NCI-H2227 treated with DMSO at 0.1 percent for 48 hours (cell line): ENCODE measurements around the gene TMEM243.
A peak's percentile ranks its signal among the peaks of the same experiment; 100 is the strongest.
"Not testable (repeated sequence)": the region's sequence is repeated elsewhere in the genome, so short reads cannot be mapped to it uniquely, and the experiment has no call there.

Source experiments
- DNase-seq: peaks from one replicate; lab custom pipeline; 2025; lab: John Stamatoyannopoulos, UW

TMEM243 gene, protein sequence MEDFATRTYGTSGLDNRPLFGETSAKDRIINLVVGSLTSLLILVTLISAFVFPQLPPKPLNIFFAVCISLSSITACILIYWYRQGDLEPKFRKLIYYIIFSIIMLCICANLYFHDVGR

DNA sequence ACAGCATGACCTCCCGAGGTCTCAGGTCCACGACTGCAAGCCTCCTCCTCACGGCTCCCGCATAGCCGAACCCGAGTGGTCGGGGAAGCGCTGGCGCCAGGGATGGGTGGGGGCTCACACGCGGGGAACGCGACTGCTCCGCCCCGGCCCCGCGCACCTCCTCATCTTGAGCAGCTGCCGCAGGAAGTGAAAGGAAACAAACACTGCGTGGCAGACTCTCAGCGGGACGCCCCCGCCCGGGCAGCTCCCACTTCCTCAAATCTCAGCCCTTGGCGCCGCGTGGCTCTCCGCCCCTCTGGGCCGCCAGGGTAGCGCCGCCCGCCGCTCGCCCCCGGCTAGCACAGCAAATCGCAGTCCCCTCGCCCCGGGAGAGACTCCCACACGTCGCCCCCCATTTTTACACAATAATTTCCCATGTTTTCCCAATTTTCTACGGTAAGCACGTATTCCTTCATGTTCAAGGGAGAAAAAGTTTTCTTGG lies at the start of gene TMEM243:
TSS of gene TMEM243 (minus strand) at position 188 of the 481 bp plus-strand sequence. CDS start 229 bp downstream, outside the sequence.
- DNase-seq, result peak; percentile 35

DNA sequence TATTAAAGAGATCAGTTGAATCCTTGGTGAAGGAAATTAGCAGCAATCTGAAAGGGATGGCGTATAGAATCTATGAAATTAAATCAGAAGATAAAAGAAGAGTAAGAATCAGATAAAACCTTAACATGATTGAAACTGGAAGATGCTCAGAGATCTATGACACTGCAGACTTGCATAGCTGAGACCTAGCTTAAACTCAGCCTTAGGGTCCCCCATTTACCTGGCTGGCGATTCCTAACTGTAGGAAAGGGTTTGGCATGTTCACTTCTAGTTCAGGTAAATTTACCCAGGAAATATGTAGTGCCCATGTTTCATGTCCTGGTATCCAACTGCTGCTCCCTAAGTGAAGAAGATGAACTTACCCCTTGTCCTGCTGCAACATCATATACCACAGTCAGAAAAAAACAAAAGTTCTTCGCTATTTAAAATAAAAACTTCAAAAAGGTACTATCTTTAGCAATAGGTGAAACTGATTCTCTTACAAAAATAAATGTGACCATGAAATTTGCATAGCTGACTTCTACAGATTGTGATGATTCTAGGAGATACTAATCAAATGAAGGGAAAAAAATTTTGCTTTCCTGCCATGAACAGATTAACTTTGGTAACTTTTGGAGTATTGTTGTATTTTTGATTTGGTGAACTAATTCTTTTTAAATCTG lies 47.8 kb upstream of the TMEM243 start:
- no peak for DNase-seq

- DNase-seq, result no peak
Observed at GRCh38 chr7:87263537-87263936, 44.0 kb upstream of the TMEM243 start.

DNA sequence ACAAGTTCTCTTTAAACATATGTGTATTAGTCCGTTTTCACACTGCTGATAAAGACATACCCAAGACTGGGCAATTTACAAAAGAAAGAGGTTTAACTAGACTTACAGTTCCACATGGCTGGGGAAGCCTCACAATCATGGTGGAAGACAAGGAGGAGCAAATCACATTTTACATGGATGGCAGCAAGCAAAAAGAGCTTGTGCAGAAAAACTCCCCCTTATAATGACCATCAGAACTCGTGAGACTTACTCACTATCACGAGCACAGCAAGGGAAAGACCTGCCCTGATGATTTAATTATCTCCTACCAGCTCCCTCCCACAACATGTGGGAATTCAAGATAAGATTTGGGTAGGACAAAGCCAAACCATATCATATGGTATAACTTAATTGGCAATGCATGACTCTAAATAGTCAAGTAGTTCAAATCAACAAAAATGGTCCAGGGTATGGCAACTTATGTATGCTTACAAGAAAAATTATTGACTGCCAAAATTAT lies 34.1 kb upstream of the TMEM243 start:
- DNase-seq, result no peak

GRCh38 chr7:87245671-87246070 lies 26.1 kb upstream of the TMEM243 start:
- not testable (repeated sequence) for DNase-seq

- not testable (repeated sequence) for DNase-seq
Observed at GRCh38 chr7:87238464-87239051, 19.0 kb upstream of the TMEM243 start.

GRCh38 chr7:87234949-87235348 lies 15.4 kb upstream of the TMEM243 start:
- DNase-seq, result no peak

- DNase-seq, result no peak
Observed at GRCh38 chr7:87231711-87232110, 12.2 kb upstream of the TMEM243 start.

- DNase-seq, result no peak
Observed at GRCh38 chr7:87231258-87231657, 11.7 kb upstream of the TMEM243 start.

DNA sequence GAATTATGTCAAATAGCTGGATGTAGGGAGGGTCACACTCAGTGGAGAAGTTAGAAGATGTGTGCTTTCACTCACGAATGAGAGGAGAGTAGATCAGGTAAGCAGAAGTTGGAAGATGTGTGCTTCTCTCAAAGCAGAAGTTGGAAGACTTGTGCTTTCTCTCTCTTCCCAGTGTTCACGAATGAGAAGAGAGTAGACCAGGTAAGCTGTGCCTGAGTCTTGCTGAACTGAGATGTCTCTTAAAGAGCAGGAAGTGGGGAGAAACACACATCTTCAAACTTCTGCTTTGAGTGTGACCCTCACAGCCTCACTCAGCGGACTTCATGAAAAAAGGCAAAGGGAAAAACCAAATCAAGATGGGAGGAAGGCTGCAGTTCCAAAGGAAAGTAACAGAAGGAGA lies 7.0 kb upstream of the TMEM243 start:
- DNase-seq, result no peak

DNA sequence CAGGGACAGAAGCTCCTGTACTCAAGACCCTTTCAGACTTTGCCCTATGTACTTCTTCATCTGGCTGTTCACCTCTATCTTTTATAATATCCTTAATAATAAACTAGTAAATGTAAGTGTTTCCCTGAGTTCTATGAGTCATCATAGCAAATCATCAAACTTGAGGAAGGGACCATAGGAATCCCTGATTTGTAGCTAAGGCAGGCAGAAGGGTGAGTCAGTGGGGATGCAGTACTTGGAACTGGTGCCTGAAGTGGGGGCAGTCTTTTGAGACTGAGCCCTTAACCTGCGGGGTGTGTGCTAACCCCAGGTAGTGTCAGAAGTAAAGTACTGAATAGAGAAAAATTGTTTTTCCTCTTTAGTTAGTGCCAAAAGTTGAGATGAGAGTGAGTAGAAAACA lies 6.2 kb upstream of the TMEM243 start:
- no peak for DNase-seq

DNA sequence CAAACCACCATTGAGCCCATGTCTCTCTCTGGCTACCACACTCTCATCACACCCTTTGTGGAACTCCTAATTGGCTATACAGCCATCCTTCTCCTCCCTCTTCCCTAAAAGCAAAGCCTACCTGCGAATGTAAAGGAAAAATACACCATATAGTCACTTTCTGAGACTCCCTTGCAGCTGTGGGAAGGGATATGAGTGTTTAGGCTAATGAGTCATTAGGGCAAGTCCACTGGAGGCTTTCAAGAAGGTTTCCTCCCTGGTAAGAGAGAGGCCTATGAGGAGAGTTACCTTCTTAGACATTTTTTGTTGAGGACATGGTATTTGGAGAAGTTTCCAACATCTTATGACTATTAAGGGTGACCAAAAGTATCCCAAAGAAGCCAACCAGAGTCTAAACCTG lies 4.1 kb upstream of the TMEM243 start:
- no peak for DNase-seq

- DNase-seq, result no peak
Observed at GRCh38 chr7:87220734-87221215, 1.2 kb upstream of the TMEM243 start.

- peak; percentile 66 for DNase-seq
Observed at GRCh38 chr7:87220026-87220733, 648 bp upstream of the TMEM243 start.

DNA sequence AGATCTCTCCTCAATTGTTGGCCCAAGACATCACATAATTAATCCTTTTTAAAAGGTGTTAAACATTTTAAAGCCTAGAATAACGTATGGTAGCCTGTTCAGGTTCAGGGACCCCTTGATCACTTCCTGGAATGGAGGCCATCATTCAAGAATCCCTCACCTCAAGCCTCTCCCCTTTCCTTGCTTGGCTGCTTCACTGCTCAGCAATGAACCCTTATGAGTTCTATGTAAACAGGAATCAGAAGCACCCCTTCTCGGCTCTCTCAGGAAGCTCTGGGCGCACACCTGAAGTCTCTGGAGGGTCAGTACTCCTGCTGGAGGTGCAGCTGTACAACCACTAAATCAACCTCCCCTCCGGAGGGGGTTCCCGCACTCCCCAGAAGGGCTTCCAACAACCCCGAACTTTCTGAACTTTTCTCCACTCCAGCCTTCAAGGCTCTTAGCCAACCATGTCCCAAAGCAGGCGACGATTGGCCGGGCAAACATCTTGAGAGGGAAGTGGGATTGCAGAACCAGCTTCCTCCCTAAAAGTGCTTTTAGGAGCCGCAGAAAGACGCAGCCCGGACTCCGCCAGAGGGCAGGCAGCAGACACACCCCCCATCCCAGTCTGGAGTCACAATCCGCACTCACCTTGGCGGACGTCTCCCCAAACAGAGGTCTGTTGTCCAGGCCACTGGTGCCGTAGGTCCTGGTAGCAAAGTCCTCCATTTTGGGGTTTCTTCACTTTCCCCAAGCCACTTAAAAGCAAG lies 562 bp downstream of the TMEM243 start:
- DNase-seq, result no peak

DNA sequence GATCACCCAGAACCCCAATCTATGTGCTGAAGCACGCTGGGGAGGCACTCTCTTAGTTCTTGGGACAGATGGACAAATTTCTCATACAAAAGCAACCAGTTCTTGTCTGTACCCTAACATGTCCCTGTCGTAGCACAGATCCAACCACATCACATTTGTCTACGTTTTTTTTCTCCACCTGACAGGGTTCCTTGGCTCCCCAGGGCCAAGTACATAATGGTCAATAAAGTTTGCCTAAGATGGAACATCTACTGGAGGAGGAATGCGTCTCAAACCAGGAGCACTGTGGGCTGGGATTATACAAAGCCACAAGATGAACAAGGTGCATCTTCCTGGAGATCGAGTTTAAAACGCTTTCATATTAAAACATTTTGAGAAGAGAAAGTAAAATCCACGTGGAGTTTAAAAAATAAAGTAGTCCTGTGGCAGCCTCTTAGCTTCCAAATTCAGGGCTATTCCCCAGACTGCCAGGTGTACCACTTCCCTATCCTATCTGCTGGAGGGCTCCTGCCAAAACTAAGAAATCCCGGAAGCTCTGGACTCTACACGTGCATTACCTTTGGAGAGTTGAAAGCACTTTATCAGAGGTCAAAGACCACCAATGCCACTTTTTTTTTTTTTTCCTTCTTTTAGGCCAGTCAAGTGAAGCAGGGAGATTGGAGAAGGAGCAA lies 1.4 kb downstream of the TMEM243 start:
- no peak for DNase-seq

GRCh38 chr7:87216701-87217508 lies 2.6 kb downstream of the TMEM243 start:
- no peak for DNase-seq

- DNase-seq, result no peak
Observed at GRCh38 chr7:87215046-87215445, 4.5 kb downstream of the TMEM243 start.

DNA sequence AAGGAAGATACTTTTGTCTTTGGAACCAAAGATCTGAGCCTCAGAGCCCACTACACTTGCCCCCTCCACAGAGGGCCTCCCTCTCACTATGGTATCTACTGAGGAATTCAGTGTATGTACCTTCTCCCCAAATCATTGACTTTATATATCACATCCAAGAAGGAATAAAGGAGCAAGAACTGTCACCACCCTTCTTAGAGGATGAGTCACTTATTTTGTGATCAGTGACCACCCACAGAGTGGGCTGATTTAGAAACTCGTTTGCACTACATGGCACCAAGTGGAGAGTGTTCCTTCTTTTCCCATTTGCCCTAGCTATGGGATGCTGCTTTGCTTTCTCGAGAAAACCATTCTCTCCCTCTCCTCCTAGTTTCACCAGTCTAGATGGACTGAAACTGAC lies 5.7 kb downstream of the TMEM243 start:
- no peak for DNase-seq

DNA sequence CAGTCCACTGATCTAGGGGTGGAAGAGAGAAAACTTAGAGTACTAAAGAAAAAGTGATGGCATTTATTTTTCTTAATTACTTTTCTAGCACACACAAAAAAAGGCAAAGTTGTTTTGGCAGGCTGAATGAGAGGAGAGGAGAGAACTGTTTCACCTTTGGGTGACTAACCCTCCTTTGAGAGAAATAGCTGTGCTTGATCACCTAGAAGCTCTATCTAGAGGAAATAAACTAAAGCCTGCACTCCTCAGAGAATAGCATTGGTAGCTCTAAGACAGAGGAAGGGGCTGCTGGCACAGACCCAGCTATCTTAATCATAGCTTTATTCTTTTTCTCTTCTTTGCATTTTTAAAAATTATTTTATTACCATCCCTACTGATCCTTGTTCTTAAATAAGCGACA lies 6.3 kb downstream of the TMEM243 start:
- DNase-seq, result no peak
